Measurements from ENCODE around the gene KCNMA1. TPM values are rescaled to one million over a fixed set of nuclear protein-coding genes. Genes with fewer than 3 reads are reported as not detected.
A peak's percentile ranks its signal among the peaks of the same experiment; 100 is the strongest.

KCNMA1 gene
- total RNA-seq, 1 experiment from 2014 or later: 0.45 TPM

DNA sequence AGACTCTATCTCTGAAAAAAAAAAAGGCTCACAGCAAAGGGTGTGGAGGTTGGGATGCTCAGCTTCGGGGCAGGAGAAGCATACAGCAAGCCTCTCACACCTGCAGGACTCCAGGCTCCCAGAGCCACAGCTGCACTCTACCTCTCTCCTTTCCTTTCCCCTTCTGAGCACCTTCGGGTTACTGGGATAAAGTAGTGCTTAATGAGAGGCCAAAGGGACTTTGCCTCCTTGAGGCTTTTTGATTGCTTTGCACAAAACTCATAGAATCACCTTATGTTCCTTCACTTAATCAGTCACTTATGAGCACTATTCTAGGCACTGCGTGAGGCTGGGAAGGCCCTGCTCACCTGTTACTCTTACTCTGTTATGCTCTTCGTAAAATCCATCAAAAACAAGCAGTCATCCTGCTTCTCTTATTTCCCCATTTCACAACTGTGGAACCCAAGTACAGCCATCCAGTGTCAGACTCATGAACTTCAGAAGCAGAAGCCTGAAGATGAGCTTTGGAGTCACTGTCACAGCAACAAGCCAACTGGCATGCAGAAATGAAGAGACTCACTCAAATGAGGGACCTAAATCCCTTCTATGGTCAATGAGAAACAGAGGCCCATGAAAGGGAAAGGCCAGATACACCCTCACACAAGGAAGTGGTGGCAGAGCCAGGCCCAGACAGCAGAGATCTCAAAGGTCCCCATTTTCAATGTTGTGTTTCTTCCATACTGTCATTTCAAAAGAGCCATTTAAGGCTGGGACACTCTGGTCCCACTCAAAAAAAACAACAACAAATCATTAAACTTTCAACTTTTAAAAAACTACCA, 205.4 kb downstream of the KCNMA1 start:
- TF ChIP-seq, protein P1, sequence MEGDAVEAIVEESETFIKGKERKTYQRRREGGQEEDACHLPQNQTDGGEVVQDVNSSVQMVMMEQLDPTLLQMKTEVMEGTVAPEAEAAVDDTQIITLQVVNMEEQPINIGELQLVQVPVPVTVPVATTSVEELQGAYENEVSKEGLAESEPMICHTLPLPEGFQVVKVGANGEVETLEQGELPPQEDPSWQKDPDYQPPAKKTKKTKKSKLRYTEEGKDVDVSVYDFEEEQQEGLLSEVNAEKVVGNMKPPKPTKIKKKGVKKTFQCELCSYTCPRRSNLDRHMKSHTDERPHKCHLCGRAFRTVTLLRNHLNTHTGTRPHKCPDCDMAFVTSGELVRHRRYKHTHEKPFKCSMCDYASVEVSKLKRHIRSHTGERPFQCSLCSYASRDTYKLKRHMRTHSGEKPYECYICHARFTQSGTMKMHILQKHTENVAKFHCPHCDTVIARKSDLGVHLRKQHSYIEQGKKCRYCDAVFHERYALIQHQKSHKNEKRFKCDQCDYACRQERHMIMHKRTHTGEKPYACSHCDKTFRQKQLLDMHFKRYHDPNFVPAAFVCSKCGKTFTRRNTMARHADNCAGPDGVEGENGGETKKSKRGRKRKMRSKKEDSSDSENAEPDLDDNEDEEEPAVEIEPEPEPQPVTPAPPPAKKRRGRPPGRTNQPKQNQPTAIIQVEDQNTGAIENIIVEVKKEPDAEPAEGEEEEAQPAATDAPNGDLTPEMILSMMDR (IDR thresholded peaks at IDR 0.05; ENCODE audit: unreplicated experiment): no peak
- Mint-ChIP-seq H3K36me3 (ENCODE audit: insufficient read depth, unreplicated experiment) (no peaks in the 10 kb centered on the region), H3K27ac (ENCODE audit: unreplicated experiment) (no peak overlapping the region), H3K4me1 (ENCODE audit: low read depth, unreplicated experiment) (no peaks in the 10 kb centered on the region), H3K9me3 (ENCODE audit: low read depth, unreplicated experiment) (no peaks in the 10 kb centered on the region), H3K4me3 (ENCODE audit: low read depth, unreplicated experiment) (no peak overlapping the region), H3K27me3 (ENCODE audit: unreplicated experiment) (peaks cover 72% of the 10 kb centered on the region)
- intact Hi-C loops (cut with micrococcal nuclease; ENCODE audit: unreplicated experiment): no loop called here
- no peak for DNase-seq
- BruUV-seq (replicated peaks): no TSS peak
- CTCF ChIA-PET: no interaction called here

DNA sequence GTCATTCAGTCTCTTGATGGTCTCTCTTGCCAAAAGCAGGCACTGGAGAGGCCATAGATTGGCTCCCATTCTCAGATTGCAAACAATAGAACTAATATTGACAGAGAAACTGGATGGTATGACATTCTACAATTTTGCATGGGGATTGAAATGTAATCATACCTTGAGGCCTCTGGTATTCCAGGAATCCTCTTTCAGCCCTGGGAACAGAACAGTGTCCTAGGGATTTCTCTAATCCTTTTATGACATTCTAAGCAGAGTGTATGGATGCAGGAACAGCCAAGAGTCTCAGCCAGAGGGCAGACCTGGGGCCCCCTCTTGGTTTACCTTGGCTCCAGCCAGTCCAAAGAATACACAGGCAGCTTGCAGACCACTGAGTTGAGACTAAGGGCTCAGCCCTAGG, 206.4 kb downstream of the KCNMA1 start:
- intact Hi-C loops (cut with micrococcal nuclease; ENCODE audit: unreplicated experiment): no loop called here
- CTCF ChIA-PET: interaction anchor here (0.6 kb wide), 1 partner anchor 9 kb away, joined by 4 read pairs; no protein-coding TSS in a partner anchor
- no peak for DNase-seq
- TF ChIP-seq, protein P1 (IDR thresholded peaks at IDR 0.05; ENCODE audit: unreplicated experiment): no peak
- H3K4me3 Mint-ChIP-seq (ENCODE audit: low read depth, unreplicated experiment): no peak overlapping the region
- H3K27ac Mint-ChIP-seq (ENCODE audit: unreplicated experiment): no peak overlapping the region
- no TSS peak for BruUV-seq (replicated peaks)
- H3K36me3 Mint-ChIP-seq (ENCODE audit: insufficient read depth, unreplicated experiment): no peaks in the 10 kb centered on the region
- H3K27me3 Mint-ChIP-seq (ENCODE audit: unreplicated experiment): peaks cover 67% of the 10 kb centered on the region
- no peaks in the 10 kb centered on the region for H3K9me3 Mint-ChIP-seq (ENCODE audit: low read depth, unreplicated experiment)
- no peaks in the 10 kb centered on the region for H3K4me1 Mint-ChIP-seq (ENCODE audit: low read depth, unreplicated experiment)

DNA sequence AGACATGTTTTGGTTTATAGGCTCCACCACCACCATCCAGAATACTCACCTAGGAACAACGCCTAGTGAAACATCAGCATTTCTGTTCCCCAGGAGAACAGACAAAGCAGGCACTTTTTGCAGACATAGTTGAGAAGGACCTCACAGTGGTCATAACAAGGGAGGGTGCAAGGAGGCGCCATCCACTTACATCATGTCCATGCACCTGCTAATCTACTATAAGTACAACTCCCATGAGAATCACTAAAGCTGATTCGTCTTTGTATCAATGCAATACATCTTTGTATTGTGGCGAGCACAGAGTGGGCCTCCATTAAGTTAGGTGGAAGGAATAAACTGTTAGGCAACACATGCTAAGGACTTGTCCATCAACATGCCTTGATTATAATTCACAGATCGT, 207.1 kb downstream of the KCNMA1 start:
- BruUV-seq (replicated peaks): no TSS peak
- no peaks in the 10 kb centered on the region for H3K9me3 Mint-ChIP-seq (ENCODE audit: low read depth, unreplicated experiment)
- H3K4me3 Mint-ChIP-seq (ENCODE audit: low read depth, unreplicated experiment): no peak overlapping the region
- H3K36me3 Mint-ChIP-seq (ENCODE audit: insufficient read depth, unreplicated experiment): no peaks in the 10 kb centered on the region
- no peak overlapping the region for H3K27ac Mint-ChIP-seq (ENCODE audit: unreplicated experiment)
- H3K4me1 Mint-ChIP-seq (ENCODE audit: low read depth, unreplicated experiment): no peaks in the 10 kb centered on the region
- H3K27me3 Mint-ChIP-seq (ENCODE audit: unreplicated experiment): peaks cover 67% of the 10 kb centered on the region
- TF ChIP-seq, protein P1 (IDR thresholded peaks at IDR 0.05; ENCODE audit: unreplicated experiment): no peak
- no peak for DNase-seq
- CTCF ChIA-PET: no interaction called here
- intact Hi-C loops (cut with micrococcal nuclease; ENCODE audit: unreplicated experiment): no loop called here

DNA sequence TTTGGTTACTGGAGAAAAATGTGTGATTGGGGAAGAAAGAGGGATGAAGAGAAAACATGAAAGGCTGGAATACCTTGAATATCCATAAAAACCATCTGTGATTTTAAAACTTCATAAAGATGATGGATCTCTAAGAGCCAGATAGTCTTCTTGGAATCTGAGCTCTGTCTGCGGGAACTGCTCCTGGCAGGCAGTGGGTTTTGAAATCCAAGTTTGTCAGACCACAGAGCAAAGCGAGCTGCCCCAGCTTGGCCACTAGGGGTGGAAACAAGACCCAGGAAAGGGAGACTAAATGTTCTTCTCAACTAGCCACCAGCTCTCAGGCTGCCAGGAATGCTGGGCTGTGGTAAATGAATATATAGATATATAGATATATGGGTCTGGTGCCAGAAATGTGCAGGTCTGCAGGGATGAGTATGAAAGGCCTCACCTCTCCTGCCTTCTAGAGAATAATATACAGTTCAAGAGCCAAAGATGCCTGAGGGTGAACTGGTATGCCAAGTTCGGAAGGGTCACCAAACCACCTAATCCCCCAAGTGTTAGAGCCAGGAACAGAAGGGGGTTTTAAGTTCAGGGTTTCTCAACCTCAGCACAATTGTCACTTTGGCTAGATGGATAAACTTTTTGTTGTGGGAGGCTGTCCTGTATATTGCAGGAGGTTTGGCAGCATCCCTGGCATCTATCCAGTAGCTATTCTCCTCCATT, 208.8 kb downstream of the KCNMA1 start:
- Mint-ChIP-seq H3K9me3 (ENCODE audit: low read depth, unreplicated experiment) (no peaks in the 10 kb centered on the region), H3K4me3 (ENCODE audit: low read depth, unreplicated experiment) (no peak overlapping the region), H3K27me3 (ENCODE audit: unreplicated experiment) (peaks cover 73% of the 10 kb centered on the region), H3K27ac (ENCODE audit: unreplicated experiment) (no peak overlapping the region), H3K4me1 (ENCODE audit: low read depth, unreplicated experiment) (no peaks in the 10 kb centered on the region), H3K36me3 (ENCODE audit: insufficient read depth, unreplicated experiment) (no peaks in the 10 kb centered on the region)
- peak; percentile 18 for DNase-seq
- no TSS peak for BruUV-seq (replicated peaks)
- TF ChIP-seq, protein P1 (IDR thresholded peaks at IDR 0.05; ENCODE audit: unreplicated experiment): no peak
- intact Hi-C loops (cut with micrococcal nuclease; ENCODE audit: unreplicated experiment): no loop called here
- CTCF ChIA-PET: interaction anchor here (1.2 to 1.3 kb wide), 2 partner anchors 35 to 154 kb away, joined by 3 read pairs; no protein-coding TSS in a partner anchor
